Smooth muscle cell (in vitro differentiated cells): ENCODE measurements around the gene FAM168B. TPM values are rescaled to one million over a fixed set of nuclear protein-coding genes. Genes with fewer than 3 reads are reported as not detected.
"Not testable (repeated sequence)": the region's sequence is repeated elsewhere in the genome, so short reads cannot be mapped to it uniquely, and the experiment has no call there.

Experiments used
- DNase-seq: peaks from one replicate; lab custom pipeline; 2025; ENCODE audit not compliant: unreplicated experiment; lab: John Stamatoyannopoulos, UW
- H2AFZ ChIP-seq: fragments of 200-600 bp; sonication (generic); 2 replicates; pipeline ENCODE4 v1.6.0; 2016; ENCODE audit warnings: antibody characterized with exemption, low read depth, mild to moderate bottlenecking
- H3F3A ChIP-seq: fragments of 200-600 bp; sonication (generic); 2 replicates; pipeline ENCODE4 v1.6.0; 2017; ENCODE audit warnings: antibody characterized with exemption, low read depth
- H3K27ac ChIP-seq: fragments of 200-600 bp; sonication (generic); 2 replicates; pipeline ENCODE4 v1.5.1; 2016; ENCODE audit warnings: low read depth, mild to moderate bottlenecking
- H3K27me3 ChIP-seq: fragments of 200-600 bp; sonication (generic); 2 replicates; pipeline ENCODE4 v1.6.1; 2016; ENCODE audit warnings: low read depth, mild to moderate bottlenecking
- H3K36me3 ChIP-seq: fragments of 200-600 bp; sonication (generic); 2 replicates; pipeline ENCODE4 v1.5.1; 2016; ENCODE audit warnings: low read depth
- H3K4me1 ChIP-seq: fragments of 200-600 bp; sonication (generic); 2 replicates; pipeline ENCODE4 v1.5.1; 2016; ENCODE audit warnings: low read depth
- H3K4me2 ChIP-seq: fragments of 200-600 bp; sonication (generic); 2 replicates; pipeline ENCODE4 v1.6.0; 2016; ENCODE audit warnings: mild to moderate bottlenecking
- H3K4me3 ChIP-seq: fragments of 200-600 bp; sonication (generic); 2 replicates; pipeline ENCODE4 v1.5.1; 2016; ENCODE audit warnings: mild to moderate bottlenecking
- H3K79me2 ChIP-seq: fragments of 200-600 bp; sonication (generic); 2 replicates; pipeline ENCODE4 v1.6.0; 2016; ENCODE audit warnings: low read depth, mild to moderate bottlenecking
- H3K9ac ChIP-seq: fragments of 200-600 bp; sonication (generic); 2 replicates; pipeline ENCODE4 v1.6.0; 2016; ENCODE audit warnings: low read depth
- H3K9me3 ChIP-seq: fragments of 200-600 bp; sonication (generic); replicated peaks from 2 replicates; pipeline ENCODE4 v1.5.1; 2016; ENCODE audit warnings: low read depth
- H4K20me1 ChIP-seq: fragments of 200-600 bp; sonication (generic); 2 replicates; pipeline ENCODE4 v1.6.0; 2016; ENCODE audit warnings: low read depth
- CTCF ChIP-seq: fragments of 200-600 bp; sonication (generic); IDR thresholded peaks from 2 replicates; pipeline ENCODE4 v1.5.1; 2017; ENCODE audit warnings: borderline replicate concordance, mild to moderate bottlenecking, antibody characterized with exemption; ENCODE audit not compliant: insufficient read depth, poor library complexity, severe bottlenecking
- WGBS: methylation state at CpG from one replicate; pipeline ENCODE4 v1.1.7; 2016; ENCODE audit warnings: low lambda C conversion rate; 5-methylcytosine and 5-hydroxymethylcytosine counted together
- polyA plus RNA-seq: library from polyadenylated mRNA; unstranded; fragments of >200 nt; fragmentation: Nextera tagmentation; extraction: Ambion mirVana; gene quantifications from 2 replicates; pipeline ENCODE4 v1.2.1, GENCODE V29; 2016
- total RNA-seq: library from RNA; depleted of rRNA; stranded (reverse); fragments of >200 nt; gene quantifications from 2 replicates; pipeline ENCODE4 v1.2.3, GENCODE V29; 2014

Gene FAM168B
- total and polyA plus RNA-seq, 2 experiments from 2014 or later = 46.6 to 113 TPM

DNA sequence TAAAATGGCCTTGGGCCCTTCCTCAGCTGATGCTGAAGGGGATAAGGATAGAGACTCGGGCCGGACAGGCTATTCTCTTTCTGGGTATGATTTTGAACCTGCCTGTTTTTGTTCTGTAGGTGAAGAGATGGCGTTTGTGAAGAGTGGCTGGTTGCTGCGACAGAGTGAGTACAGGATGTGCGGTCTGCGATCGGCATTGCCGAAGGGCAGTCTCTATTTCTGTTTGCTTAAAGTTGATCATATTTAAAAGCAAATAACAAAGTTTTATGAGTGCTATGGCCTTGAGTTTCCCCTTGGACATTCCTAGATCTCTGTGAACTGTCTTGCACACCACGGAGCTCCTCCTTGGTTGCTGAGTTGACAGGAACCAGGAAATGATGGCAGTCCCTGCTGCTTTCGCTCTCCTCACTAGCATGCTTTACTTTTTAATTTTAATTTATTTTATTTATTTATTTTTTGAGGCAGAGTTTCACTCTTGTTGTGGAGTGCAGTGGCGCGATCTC is 27.6 kb upstream of the FAM168B start:
- H2AFZ ChIP-seq = no peak overlapping the region
- H3K4me3 ChIP-seq = no peak overlapping the region
- no peak for DNase-seq
- 98% methylated on average over 12 of the region's 12 CpGs for WGBS
- no peaks in the 10 kb centered on the region for H3K36me3 ChIP-seq
- H3K79me2 ChIP-seq = peaks cover 81% of the 10 kb centered on the region
- H3K27me3 ChIP-seq = no peaks in the 10 kb centered on the region
- no peak overlapping the region for H3K9ac ChIP-seq
- H4K20me1 ChIP-seq = peaks cover 96% of the 10 kb centered on the region
- no peak overlapping the region for H3K27ac ChIP-seq
- H3K4me2 ChIP-seq = no peak overlapping the region
- H3K4me1 ChIP-seq = no peaks in the 10 kb centered on the region
- no peaks in the 10 kb centered on the region for H3F3A ChIP-seq
- TF ChIP-seq CTCF = no peak
- H3K9me3 ChIP-seq = no peaks in the 10 kb centered on the region

- no peak overlapping the region for H3K4me2 ChIP-seq
- H3K79me2 ChIP-seq = peaks cover 99% of the 10 kb centered on the region
- no peak for DNase-seq
- peak overlapping the region; percentile 10 for H3K27ac ChIP-seq
- H2AFZ ChIP-seq = no peak overlapping the region
- no peak overlapping the region for H3K9ac ChIP-seq
- H3F3A ChIP-seq = no peaks in the 10 kb centered on the region
- H3K4me3 ChIP-seq = no peak overlapping the region
- no peaks in the 10 kb centered on the region for H3K4me1 ChIP-seq
- H4K20me1 ChIP-seq = peaks cover 95% of the 10 kb centered on the region
- no peak for TF ChIP-seq CTCF
- H3K36me3 ChIP-seq = no peaks in the 10 kb centered on the region
- no peaks in the 10 kb centered on the region for H3K27me3 ChIP-seq
- H3K9me3 ChIP-seq = no peaks in the 10 kb centered on the region
Observed at GRCh38 chr2:131115752-131116151, 22.5 kb upstream of the FAM168B start.

GRCh38 chr2:131114950-131115349 is 21.7 kb upstream of the FAM168B start:
- not testable (repeated sequence) for H3K4me1 ChIP-seq, H3K36me3 ChIP-seq, H3K4me3 ChIP-seq, H3K9me3 ChIP-seq, H2AFZ ChIP-seq, H3K4me2 ChIP-seq, H3F3A ChIP-seq, DNase-seq, H3K27me3 ChIP-seq, H3K27ac ChIP-seq, H3K9ac ChIP-seq
- WGBS = 96% methylated on average over 3 of the region's 3 CpGs
- peaks cover 95% of the 10 kb centered on the region for H4K20me1 ChIP-seq
- peaks cover 99% of the 10 kb centered on the region for H3K79me2 ChIP-seq

DNA sequence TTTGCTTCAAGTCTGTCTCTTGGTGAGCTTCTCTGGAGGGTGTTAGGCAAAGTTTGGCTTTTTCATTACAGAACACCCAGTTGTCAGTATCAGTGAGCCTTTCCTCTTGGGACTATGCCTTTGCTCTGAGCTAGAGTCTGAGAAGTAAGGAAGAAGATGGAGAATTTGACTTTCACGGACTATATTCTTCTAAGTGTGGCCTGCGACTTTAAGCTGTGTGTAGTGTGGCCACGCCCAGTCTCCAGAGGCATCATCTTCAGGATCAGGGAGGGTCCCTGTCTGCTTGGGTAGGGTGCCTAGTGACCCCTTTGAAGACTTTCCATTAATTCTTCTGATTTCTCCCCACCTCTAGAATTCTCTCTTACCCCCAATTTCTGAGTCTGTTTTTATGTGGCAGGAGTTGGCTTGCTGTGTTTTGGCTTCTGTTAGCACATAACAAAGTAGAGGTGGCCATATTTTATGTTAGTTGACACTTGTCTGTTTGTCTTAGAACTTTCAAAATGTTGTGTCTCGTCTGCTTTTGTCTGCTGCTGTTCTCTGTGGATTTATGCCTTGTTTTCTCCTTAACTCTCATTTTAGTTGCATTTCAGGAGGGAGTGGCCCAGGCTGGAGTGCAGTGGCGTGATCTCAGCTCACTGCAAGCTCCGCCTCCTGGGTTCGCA is 20.4 kb upstream of the FAM168B start:
- Histone ChIP-seq H3K4me1 (no peaks in the 10 kb centered on the region), H3K4me3 (no peak overlapping the region), H4K20me1 (peaks cover 93% of the 10 kb centered on the region), H3K27me3 (no peaks in the 10 kb centered on the region), H3K4me2 (no peak overlapping the region), H3K27ac (no peak overlapping the region), H3F3A (no peaks in the 10 kb centered on the region), H3K9me3 (no peaks in the 10 kb centered on the region), H3K79me2 (peaks cover 99% of the 10 kb centered on the region), H3K36me3 (no peaks in the 10 kb centered on the region), H3K9ac (no peak overlapping the region), H2AFZ (no peak overlapping the region)
- no peak for TF ChIP-seq CTCF
- WGBS = 98% methylated on average over 7 of the region's 7 CpGs
- DNase-seq = no peak
